ENCODE measurements around the gene MLPH.
"Not testable (repeated sequence)": the region's sequence is repeated elsewhere in the genome, so short reads cannot be mapped to it uniquely, and the experiment has no call there.

Gene MLPH

GRCh38 chr2:237585590-237586221, 98.7 kb downstream of the MLPH start:
- DNase-seq (ENCODE audit: low read depth in 2 of 2), result no peak

GRCh38 chr2:237588044-237588696, 101.1 kb downstream of the MLPH start:
- DNase-seq (ENCODE audit: low read depth in 2 of 2), result no peak

GRCh38 chr2:237590272-237591140, 103.5 kb downstream of the MLPH start, which contains the start of gene RAB17:
RAB17 (minus strand) TSS chr2:237590734; CDS start chr2:237586154, 4,580 bp downstream.
- no peak for DNase-seq (ENCODE audit: low read depth in 2 of 2)

- no peak for DNase-seq (ENCODE audit: low read depth in 2 of 2)
Observed at GRCh38 chr2:237591141-237591881, 104.3 kb downstream of the MLPH start.

GRCh38 chr2:237592425-237592980, 105.5 kb downstream of the MLPH start:
- DNase-seq (ENCODE audit: low read depth in 2 of 2), result no peak

GRCh38 chr2:237593036-237593435, 106.0 kb downstream of the MLPH start:
- no peak for DNase-seq (ENCODE audit: low read depth in 2 of 2)

GRCh38 chr2:237593596-237594320, 106.7 kb downstream of the MLPH start:
- no peak for DNase-seq (ENCODE audit: low read depth in 2 of 2)

- no peak for DNase-seq (ENCODE audit: low read depth in 2 of 2)
Observed at GRCh38 chr2:237594514-237594871, 107.4 kb downstream of the MLPH start.

GRCh38 chr2:237595829-237596519, 108.9 kb downstream of the MLPH start:
- not testable (repeated sequence) for DNase-seq (ENCODE audit: low read depth in 2 of 2)

GRCh38 chr2:237596520-237597195, 109.6 kb downstream of the MLPH start:
- DNase-seq (ENCODE audit: low read depth in 2 of 2), result no peak

GRCh38 chr2:237597196-237598145, 110.4 kb downstream of the MLPH start:
- no peak for DNase-seq (ENCODE audit: low read depth in 2 of 2)

- no peak for DNase-seq (ENCODE audit: low read depth in 2 of 2)
Observed at GRCh38 chr2:237598468-237599208, 111.6 kb downstream of the MLPH start.

GRCh38 chr2:237599465-237600110, 112.5 kb downstream of the MLPH start:
- DNase-seq (ENCODE audit: low read depth in 2 of 2), result no peak

GRCh38 chr2:237600205-237600846, 113.3 kb downstream of the MLPH start:
- DNase-seq (ENCODE audit: low read depth in 2 of 2), result no peak

GRCh38 chr2:237601453-237602116, 114.5 kb downstream of the MLPH start:
- DNase-seq (ENCODE audit: low read depth in 2 of 2), result no peak

- no peak for DNase-seq (ENCODE audit: low read depth in 2 of 2)
Observed at GRCh38 chr2:237602409-237602808, 115.4 kb downstream of the MLPH start.

Data from stimulated activated CD4-positive, alpha-beta T cell treated with anti-CD3 and anti-CD28 coated beads, Interleukin-15, amount 100 ng/mL, for 48 hours (primary cell).